RWPE1 (cell line): ENCODE results near the gene LRRC42.

Experiments used
- CTCF ChIA-PET: fragments of 350-600 bp; sonication (Branson Sonifier 250); formaldehyde crosslinking; extraction: SDS; loops from one replicate; lab custom pipeline; 2021; lab: Yijun Ruan, JAX
- POLR2A ChIA-PET: fragments of 400-600 bp; formaldehyde crosslinking; extraction: SDS; loops from one replicate; lab custom pipeline; 2020; ENCODE audit warnings: antibody characterized with exemption; ENCODE audit not compliant: low non-redundant PET; lab: Yijun Ruan, JAX
- DNase-seq: peaks from one replicate; pipeline ENCODE4 v3.0.0; 2012; ENCODE audit warnings: low spot score
- H3K27ac ChIP-seq: fragments of 450-650 bp; 2 replicates; pipeline ENCODE4 v1.5.1; 2017
- TF ChIP-seq, protein P1 (sequence below): fragments of 450-650 bp; conservative IDR thresholded peaks from 2 replicates; pipeline ENCODE4 v1.5.1; 2017; ENCODE audit warnings: low read depth, mild to moderate bottlenecking

LRRC42 gene

GRCh38 chr1:53975861-53976260 is 29.7 kb downstream of the LRRC42 start:
- POLR2A ChIA-PET = no interaction called here
- no peak for DNase-seq
- TF ChIP-seq, protein P1, sequence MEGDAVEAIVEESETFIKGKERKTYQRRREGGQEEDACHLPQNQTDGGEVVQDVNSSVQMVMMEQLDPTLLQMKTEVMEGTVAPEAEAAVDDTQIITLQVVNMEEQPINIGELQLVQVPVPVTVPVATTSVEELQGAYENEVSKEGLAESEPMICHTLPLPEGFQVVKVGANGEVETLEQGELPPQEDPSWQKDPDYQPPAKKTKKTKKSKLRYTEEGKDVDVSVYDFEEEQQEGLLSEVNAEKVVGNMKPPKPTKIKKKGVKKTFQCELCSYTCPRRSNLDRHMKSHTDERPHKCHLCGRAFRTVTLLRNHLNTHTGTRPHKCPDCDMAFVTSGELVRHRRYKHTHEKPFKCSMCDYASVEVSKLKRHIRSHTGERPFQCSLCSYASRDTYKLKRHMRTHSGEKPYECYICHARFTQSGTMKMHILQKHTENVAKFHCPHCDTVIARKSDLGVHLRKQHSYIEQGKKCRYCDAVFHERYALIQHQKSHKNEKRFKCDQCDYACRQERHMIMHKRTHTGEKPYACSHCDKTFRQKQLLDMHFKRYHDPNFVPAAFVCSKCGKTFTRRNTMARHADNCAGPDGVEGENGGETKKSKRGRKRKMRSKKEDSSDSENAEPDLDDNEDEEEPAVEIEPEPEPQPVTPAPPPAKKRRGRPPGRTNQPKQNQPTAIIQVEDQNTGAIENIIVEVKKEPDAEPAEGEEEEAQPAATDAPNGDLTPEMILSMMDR = no peak
- CTCF ChIA-PET = interaction anchor here (0.6 to 0.7 kb wide), 2 partner anchors 11 to 668 kb away, joined by 3 to 5 read pairs; no protein-coding TSS in a partner anchor
- no peak overlapping the region for H3K27ac ChIP-seq

DNA sequence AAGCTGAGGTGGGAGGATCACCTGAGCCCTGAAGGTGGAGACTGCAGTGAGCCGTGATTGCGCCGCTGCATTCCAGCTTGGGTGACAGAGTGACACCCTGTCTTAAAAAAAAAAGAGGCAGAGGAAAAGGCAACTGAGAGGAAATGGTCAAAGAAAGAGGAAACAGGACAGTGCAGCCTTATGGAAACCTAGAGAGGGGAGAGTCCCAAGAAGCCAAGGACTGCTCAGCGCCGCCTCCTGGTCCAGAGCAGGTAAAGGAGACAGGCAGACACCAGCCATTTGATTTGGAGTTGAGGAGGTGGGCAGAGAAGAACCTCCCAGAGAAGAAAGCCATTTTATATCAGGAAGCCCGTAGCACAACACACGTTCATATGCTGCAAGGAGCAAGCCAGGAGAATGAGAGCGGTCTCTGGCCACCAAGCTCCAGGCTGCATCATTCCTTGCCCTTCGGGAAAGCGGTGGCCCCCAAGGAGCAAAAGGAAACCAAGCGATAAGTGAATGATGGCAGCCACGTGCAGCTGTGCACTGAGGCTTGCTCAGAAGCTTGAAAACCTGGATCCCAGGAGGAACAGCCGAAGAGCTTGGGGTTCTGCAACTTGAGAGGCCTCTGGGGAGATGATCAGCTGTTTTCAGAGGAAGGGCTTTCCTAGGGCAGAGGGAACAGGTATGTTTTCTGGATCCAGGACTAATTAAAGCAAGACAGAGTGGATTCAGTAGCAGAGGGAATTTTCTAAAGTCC is 33.7 kb downstream of the LRRC42 start:
- no peak overlapping the region for H3K27ac ChIP-seq
- DNase-seq = no peak
- POLR2A ChIA-PET = no interaction called here
- CTCF ChIA-PET = interaction anchor here (0.7 kb wide), 1 partner anchor 21 kb away, joined by 3 read pairs; no protein-coding TSS in a partner anchor
- TF ChIP-seq, protein P1 = no peak

- POLR2A ChIA-PET = no interaction called here
- TF ChIP-seq, protein P1 = no peak
- no peak for DNase-seq
- H3K27ac ChIP-seq = no peak overlapping the region
- CTCF ChIA-PET = no interaction called here
Measured at GRCh38 chr1:53981220-53981619, 35.1 kb downstream of the LRRC42 start.

DNA sequence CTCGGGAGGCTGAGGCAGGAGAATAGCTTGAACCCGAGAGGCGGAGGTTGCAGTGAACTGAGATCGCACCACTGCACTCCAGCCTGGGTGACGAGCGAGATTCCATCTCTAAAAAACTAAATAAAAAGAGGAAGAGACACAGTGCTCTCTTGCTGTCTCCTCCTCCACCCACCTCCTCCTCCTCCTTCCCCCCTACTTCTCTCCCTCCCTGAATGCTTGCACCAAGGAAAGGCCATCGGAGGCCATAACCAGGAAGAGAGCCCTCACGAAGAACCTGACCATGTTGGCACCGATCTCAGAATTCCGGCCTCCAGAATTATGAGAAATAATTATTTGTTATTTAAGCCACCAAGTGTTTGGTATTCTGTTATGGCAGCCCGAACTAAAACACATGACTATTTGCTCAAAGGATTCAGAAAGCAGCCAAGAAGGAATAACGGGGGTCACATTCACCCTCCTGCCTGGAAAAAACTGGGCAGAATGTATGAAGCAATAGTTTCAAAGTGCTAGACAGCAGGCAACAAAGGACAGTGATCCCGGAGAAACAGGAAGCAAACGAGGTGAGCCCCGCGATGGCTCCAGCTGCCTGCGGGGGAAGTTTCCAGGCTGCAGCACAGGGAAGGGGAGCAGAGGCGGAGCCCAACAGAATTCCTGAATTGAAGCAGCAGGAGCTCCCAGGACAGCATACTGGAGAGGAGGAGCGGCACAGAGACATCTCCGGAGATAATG is 36.0 kb downstream of the LRRC42 start:
- no peak overlapping the region for H3K27ac ChIP-seq
- no peak for DNase-seq
- TF ChIP-seq, protein P1 = no peak
- POLR2A ChIA-PET = no interaction called here
- CTCF ChIA-PET = no interaction called here

DNA sequence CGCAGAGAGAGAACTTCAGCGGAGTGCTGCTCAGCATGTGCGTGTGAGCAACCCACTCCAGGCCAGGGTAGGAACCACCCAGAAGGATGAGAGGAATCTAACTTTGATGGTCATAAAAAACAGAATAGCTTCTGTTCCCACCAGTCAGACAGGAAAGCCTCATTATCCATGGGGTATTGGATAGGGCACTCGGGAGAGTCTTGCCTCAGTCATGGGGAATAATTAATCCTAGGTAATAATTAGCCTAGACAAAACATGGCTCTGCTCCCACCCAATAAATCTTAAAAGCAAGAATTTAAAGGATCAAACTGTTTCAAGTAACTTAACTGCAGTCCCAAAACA is 36.6 kb downstream of the LRRC42 start:
- DNase-seq = no peak
- ChIA-PET POLR2A (no interaction called here), CTCF (no interaction called here)
- TF ChIP-seq, protein P1 = no peak
- H3K27ac ChIP-seq = no peak overlapping the region

DNA sequence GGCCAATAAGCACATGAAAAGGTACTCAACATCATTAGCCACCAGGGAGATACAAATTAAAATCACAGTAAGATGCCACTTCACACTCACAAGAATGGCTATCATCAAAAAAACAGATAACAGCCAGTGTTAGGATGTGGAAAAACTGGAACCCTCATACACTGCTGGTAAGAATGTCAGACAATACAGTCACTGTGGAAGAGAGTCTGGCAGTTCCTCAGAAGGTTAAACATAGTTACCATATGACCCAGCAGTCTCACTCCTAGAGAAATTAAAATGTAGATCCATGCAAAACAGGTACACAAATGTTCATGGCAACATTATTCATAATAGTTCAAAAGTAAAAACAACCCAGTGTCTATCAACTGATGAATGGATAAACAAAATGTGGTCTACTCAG is 38.6 kb downstream of the LRRC42 start:
- ChIA-PET CTCF (no interaction called here), POLR2A (no interaction called here)
- no peak for DNase-seq
- no peak overlapping the region for H3K27ac ChIP-seq
- TF ChIP-seq, protein P1 = no peak
